GM21423 (cell line): Measurements from ENCODE around the gene DLX1.
"Not testable (repeated sequence)": the region's sequence is repeated elsewhere in the genome, so short reads cannot be mapped to it uniquely, and the experiment has no call there.

ENCODE experiments used
- ATAC-seq: cut with Tn5 transposase; IDR thresholded peaks from one replicate; pipeline ENCODE4 v1.9.1; 2021; ENCODE audit warnings: mild to moderate bottlenecking, moderate library complexity; ENCODE audit not compliant: unreplicated experiment

DLX1 gene

DNA sequence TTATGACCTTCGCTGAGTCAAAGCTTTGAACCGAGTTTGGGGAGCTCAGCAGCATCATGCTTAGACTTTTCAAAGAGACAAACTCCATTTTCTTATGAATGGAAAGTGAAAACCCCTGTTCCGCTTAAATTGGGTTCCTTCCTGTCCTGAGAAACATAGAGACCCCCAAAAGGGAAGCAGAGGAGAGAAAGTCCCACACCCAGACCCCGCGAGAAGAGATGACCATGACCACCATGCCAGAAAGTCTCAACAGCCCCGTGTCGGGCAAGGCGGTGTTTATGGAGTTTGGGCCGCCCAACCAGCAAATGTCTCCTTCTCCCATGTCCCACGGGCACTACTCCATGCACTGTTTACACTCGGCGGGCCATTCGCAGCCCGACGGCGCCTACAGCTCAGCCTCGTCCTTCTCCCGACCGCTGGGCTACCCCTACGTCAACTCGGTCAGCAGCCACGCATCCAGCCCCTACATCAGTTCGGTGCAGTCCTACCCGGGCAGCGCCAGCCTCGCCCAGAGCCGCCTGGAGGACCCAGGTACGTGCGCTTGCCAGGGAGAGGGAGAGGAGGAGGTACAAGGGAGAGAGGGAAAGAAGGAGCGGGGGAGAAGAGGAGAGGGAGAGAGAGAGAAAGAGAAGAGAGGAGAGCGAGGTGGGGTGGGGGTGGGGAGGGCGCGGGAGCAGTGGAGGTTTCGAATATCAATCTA is at the start of gene DLX1:
Gene DLX1, plus strand, starts transcription at position 48 of the 700 bp plus-strand sequence. Its CDS starts 171 bp downstream, at position 219.
- ATAC-seq, result peak; percentile 13

DNA sequence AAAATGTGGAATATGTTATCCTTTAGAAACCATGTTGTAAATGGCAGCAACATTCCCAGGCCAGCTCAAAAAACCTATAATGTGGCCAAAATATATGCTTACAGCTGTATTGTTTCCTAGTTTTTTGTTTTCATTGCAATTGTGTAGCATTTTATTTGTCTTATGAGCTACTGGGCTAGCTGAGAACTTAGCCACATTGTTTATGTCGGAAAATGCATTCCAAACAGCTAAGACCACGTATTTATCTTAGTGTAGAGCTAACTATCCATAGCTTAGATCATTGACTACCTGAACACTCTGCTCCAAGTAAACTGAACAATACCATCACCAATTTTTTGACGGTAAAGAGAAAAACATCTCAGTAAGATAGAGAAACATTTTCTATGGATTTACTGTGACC is 47.2 kb upstream of the DLX1 start:
- no peak for ATAC-seq

DNA sequence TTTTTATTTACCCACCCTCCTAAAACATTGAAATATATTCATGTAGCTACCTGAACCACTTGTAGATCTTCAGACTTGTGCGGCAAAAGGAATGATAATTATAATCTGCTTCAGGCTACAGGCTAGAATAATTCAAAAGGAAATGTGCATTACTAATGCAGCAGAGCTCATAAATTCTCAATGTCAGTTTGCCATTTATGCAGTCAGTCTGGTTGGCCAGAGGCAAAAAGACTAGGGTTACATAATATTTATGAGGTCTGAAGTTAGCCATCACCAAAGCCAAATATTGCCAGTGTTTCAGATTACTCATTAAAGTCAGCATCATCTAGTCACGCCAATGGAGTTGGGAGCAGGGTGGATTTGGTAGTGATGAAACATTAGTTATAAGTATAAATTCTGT is 46.7 kb upstream of the DLX1 start:
- no peak for ATAC-seq

DNA sequence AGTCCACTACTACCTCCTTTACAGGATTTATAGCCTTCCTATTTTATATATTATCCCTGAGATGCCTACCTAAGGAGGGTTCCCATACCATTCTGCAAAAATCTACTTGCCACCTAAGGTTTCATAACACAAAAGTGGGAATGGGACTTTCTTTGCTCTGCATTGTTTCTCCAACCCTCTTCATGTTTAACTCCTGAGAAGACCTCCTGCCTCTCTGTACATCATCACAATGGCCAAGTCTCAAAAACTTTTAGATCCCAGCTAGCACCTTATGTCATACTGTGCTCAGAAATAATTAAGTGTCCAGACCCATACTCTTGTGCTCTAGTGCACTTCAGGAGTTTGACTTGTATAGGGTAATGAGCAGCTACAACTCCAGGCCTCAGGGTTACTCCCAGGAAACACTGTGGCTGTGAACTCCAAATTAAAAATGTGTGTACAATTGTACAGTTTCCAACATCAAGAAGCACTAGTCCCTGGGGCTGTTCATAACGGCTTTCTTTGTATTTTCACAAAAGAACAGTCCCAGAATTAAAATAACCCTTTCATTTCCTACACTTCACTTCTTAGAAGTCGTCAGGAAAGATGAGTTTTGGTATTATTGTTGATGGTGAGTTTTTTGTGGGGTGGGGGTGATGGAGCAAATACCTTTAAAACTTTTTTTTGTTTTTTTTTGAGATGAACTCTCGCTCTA is 46.1 kb upstream of the DLX1 start:
- ATAC-seq, result no peak

DNA sequence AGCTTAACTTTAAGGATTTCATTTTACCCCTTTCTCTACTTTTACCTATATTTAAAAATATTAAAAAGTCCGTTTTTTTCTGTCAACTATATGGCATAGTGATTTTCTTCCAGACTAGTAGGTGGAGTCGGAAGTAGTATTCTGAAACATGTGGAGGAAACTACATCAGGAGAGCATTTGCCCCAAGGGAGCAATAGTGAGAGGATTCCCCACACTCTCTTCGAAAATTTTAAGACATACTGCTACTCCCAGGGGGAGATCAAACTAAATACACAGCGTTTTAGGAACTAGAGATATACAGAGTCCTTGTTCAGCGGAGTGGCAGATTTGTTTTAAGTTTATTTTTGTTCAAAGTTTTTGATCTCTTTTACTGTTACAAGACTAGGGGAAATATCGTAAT is 45.0 kb upstream of the DLX1 start:
- ATAC-seq, result no peak

DNA sequence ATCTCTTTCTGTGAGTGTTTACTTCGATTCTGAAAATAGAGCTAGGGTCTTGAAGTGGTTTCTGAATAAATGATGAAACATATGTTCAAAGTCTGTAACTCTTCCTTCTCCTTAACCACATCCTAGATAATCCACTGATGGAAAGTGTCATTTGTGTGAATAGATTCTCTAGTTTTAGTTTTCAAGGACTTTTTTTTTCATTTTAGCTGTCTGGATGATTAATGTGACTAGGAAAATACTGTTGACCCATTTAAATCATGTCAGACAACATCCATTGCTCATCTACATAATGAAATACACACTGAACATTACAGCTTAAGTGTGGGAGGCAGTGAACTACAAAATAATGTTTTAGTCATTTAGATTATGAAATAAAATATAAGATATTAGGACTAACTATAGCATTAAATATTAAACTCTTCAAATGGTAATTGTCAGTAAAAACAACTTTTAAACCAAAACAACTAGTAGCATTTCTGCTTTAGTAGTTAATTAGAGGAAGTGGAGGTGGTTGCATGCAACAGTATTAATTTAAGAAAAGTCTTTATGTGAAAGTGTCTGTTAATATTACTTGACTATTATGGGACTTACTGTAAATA is 39.1 kb upstream of the DLX1 start:
- no peak for ATAC-seq

DNA sequence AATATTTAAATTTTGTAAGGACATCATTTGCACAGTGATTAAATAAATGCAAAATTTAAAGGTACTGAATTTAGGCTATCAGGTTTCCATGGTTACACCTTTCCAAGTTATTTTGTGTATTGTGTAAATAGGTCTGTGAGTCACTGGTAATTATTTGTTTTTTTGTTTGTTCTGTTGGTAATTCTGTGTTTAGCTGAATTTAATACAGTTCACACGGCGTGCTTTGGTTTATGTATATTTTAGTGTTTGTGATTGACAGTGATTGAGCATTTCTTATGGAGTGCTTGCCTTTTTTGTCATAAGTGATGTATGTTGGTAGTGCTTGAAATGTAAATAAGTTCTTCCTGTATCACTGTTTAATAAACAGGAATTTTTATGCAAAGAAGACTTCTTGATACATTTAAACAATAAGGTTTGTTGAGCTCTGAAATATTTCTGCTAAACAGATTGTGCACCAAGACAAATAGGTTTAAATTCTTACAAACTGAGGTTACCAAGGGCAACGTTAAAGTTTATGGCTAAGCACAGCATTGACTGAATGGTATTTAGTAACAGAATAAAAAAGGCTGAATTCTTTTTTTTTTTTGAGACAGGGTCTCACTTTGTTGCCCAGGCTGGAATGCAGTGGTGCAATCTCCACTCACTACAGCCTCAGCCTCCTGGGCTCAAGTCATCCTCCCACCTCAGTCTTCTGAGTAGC is 38.3 kb upstream of the DLX1 start:
- ATAC-seq, result no peak

DNA sequence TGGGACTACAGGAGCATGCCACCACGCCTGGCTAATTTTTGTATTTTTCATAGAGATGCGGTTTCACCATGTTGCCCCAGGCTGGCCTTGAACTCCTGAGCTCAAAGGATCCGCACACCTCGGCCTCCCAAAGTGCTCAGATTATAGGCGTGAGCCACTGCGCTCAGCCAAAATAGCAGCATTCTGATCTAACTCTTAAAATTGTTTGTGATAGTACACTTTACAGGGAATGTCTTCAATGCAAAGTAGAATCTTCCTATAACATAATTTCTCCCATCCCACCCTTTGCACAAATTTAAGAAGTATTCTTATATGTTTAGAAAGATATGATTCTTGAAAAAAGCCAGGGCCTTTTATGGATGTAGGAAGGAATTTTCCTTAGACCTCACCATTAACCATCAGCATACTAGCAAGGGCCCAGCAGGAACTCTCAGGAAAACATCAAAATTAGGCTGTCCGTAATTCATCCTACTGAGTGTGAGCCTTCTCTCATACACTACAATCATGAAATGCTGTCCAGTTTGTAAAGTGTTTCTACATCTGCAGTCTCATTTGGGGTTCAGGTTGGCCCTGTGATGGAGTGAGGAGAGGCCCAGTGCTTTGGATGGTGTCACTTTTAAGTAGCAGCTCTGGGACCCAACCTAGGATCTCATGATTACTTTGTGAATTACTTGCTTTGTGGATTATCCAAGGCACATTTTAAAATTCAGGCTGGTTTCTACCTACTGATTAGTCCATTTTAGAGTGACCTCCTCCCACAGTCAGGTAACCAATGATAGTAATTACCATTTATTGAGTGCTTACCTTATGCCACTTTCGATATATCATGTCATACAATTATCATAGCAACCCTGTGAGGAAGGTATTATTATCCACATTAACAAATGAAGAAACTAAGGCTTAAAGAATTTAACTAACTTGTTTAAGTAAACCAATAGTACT is 37.5 kb upstream of the DLX1 start:
- ATAC-seq, result no peak

DNA sequence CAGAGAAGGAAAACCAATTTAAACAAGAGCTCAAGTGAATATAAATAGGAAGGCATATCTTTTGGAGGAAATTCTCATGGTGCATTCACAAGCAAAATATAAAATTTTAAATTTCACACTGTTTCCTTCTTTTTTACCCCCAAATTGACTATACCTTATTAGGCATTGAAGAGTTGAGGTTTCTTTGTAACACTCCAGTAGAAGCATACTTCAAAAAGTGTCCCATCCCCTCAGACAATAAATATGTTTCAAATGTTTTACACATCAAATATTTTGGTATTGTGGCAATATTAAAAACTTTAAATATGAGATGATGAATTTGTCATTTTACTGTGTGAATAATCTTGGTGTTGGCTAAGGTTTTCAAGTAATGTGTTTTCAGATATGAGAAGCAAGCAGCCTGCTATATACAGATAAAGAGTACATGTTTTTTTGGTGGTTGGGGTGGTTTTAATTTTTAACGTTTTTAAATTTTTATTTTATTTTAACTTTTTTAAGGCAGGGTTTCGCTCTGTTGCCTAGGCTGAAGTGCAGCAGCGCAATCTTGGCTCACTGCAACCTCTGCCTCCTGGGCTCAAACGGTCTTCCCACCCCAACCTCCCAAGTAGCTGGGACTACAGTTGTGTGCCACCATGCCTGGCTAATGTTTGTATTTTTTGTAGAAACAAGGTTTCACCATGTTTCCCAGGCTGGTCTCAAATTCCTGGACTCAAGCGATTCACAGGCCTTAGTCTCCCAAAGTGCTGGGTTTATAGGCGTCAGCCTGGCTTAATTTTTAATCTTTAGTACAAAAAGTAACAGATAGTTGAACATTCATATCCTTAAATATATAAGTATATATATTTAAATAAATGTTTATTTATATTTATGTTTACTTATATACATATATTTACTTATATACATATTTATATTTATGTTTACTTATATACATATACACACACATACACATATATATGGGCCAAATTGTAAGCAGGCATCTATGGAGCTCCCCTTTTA is 36.5 kb upstream of the DLX1 start:
- ATAC-seq, result no peak

DNA sequence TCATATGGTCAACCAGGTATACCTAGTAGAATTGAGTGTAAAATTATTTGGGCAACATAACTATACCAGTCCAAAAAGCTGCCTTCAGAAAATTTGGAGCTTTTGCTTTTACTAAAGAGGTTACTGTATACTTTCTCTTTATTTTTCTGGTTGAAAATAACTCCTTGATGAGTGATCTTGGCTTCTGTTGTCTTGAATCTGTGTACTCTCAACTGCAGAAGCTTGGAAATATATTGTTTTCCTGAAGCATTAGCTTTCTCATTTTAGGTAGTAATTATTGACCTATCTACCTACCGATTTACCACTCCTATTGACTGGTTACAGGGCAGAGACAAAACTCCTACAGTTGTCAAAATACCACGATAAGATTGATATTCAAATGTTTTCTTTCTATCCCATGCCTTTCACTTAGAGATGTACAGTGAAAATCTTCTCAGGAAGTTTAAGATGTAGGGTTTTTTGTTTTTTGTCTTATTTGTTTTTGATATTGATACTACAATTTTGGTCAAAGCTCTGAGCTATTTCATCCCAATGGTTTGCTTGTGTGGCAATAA is 35.7 kb upstream of the DLX1 start:
- ATAC-seq, result no peak

DNA sequence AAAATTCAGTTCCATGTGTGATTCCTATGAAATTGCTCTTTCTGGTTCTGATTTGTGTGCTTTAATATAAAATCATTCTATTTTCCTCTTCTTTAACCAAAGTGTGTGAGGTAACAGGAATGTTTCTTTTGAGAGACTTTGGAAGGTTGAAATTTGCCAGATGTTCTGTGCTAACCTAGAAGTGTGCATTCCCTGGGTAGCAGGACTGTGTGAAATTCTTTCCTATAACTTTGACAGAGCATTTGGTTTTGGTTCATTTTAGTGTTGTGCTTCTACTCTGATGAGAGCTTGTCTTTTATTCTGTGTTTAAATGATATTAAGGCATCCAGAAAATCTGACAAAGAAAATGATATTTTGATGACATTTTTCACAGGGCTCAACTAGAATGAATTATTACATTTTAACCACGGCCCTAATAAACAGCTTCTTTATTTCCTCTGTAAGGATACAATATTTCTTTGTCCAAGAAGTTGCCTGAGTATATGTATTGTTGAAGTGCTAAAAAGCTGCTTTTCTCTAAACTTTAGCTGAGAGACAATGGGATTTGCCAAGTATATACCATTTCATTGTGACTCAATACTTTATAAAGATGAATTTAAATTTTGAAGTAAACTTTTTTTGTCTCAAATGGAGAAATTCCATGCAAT is 34.7 kb upstream of the DLX1 start:
- ATAC-seq, result no peak

DNA sequence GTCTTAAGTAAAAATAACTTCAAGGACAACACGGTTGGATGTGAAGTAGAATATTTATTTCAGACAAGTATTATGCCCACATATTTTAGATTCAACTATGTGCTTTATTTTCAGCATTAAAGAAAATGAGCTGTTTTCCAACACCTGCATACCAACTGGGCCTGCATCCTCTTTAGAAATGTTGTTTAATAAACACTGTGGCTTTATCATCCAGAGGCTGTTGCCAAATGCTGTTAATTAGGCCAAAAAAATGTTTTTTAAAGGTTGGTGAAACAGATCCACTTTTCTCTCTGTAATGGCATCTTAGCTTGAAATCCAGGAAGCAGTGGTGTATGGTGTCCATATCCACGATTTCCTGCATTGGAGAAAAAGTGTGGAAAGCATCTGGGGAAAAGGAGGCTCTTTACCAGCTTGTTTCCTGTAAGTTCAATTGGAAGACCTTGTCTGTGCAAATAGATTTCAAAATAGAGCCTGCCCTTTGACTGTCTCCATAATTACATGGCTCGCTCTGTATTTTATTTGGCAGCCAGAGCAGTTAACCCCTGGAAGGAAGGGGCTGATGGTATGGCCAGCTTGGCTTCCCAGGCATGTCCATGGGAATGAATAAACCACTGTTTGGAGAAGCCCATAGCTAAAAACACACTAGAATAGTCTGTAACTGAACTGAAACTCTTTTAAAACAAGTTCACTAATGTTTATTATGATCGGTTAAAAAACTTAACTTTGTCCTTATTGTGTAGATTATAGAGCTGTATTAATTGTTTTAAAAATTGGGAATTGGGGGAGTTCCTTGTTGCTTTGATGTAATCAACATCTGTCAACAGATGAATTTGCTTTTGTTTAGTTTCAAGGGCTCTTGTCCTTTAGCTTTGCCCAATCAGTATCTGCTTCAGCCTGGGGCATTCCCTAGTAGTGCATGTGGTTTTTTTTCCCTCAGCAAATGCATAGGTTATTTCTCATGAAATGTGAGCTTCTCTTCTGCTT is 33.0 kb upstream of the DLX1 start:
- no peak for ATAC-seq

DNA sequence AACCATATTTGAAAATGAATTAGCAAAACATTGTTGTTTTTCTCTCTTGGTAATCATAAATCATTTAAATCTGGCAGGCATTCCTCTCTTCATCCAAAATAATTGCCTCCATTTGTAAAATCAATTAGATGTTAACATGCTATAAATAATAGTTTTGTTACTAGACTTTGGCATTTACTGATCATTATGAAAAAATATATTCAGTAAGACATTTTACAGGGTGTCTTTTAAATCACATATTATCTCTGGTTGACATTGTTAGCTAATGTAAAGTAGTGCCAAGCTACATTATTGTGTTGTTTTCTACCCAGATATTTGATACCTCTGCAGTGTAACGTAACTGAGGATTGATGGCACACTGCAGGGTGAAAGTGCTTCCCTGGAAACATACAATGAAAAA is 31.8 kb upstream of the DLX1 start:
- no peak for ATAC-seq

DNA sequence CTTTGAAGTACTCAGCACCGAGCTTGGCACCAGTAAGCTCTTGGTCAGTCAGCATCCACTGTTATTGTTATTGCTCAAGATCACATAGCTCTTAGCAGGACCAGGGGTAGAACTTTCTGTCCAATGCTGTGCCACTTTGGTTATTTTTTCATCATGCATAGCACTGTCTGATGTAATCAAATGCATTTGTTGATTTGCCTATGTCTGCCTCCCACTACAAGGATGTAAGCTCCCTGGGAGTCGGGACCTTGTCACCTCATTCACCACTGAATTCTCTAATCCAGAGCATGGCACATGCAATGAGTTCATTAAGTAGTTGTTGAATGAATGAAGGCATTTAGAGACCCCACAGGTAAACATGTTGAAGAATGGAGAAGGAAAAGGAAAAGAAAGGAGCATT is 29.0 kb upstream of the DLX1 start:
- no peak for ATAC-seq

DNA sequence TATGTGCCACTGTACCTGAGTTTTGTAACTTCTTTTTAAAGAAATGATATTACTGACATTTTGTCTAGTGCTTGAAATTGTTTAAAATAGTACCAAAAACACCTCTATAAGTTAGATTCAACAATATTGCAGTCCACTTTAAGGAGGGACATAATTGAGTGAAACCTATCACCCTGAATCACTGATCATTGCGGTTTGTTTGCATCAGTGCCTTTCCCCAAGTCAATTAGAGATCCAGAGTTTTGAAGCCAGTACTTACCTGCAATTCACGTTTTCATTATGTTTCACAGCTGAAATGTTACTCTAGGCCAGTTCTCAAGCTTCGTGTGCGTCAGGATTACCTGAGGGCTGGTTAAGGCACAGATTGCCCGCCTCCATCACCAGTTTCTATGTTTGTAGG is 26.6 kb upstream of the DLX1 start:
- no peak for ATAC-seq

DNA sequence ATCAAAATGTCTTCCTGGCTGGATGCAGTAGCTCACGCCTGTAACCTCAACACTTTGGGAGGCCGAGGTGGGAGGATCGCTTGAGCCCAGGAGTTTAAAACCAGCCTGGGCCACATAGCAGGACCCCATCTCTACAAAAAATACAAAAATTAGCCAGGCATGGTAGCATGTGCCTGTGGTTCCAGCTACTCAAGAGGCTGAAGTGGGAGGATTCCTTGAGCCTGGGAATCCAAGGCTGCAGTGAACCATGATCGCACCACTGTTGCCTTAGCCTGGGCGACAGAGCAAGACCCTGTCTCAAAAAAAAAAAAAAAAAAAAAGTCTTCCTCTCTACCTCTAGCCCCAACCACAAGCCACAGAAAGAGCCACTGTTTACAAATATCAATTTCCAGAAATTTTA is 25.2 kb upstream of the DLX1 start:
- ATAC-seq, result not testable (repeated sequence)

DNA sequence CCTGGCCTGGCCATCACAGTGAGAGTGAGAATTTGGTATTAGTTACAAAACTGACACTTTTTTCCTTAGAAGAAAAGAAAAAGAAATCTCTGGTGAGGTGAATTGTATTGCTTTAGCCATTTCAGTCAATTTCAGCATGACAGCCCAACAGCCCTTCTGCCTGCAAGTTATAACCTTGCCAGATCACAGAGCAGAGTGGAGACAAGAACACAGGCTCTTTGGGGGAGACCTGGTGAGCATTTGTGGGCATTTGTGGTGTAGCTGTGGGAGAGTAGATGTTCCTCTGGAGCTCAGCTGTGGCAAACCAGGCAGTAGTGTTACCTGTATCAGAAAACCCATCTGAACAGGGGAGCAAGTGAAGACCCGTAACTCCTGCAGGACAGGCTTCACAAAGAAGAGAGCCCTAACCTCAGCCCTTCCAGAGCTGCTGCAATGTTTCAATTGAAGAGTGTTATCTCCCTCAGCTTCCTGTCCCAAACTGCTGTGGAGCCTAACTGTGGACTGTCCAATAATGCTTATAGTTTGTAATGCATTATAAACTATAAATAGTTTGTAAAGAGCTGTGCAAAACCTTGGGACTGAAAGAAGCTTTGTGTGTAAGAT is 22.8 kb upstream of the DLX1 start:
- ATAC-seq, result no peak
